Panc1 (cell line): Measurements from ENCODE around the gene ST3GAL4.

Experiments used
- POLR2AphosphoS5 ChIP-seq: IDR thresholded peaks from 2 replicates; pipeline ENCODE4 v1.6.1; 2012; ENCODE audit warnings: mild to moderate bottlenecking, low read depth, low read length, moderate library complexity
- SIN3A ChIP-seq: IDR thresholded peaks from 2 replicates; pipeline ENCODE4 v1.6.1; 2012; ENCODE audit warnings: low read depth, mild to moderate bottlenecking, low read length, moderate library complexity, borderline replicate concordance; ENCODE audit not compliant: insufficient read depth
- TCF7L2 ChIP-seq: IDR thresholded peaks from 2 replicates; pipeline ENCODE4 v1.6.1; 2011; ENCODE audit warnings: mild to moderate bottlenecking, low read depth, low read length, inconsistent platforms
- TF ChIP-seq, protein P1 (sequence below): fragments of 450-650 bp; IDR thresholded peaks from 2 replicates; pipeline ENCODE4 v1.5.1; 2017; ENCODE audit warnings: mild to moderate bottlenecking

DNA sequence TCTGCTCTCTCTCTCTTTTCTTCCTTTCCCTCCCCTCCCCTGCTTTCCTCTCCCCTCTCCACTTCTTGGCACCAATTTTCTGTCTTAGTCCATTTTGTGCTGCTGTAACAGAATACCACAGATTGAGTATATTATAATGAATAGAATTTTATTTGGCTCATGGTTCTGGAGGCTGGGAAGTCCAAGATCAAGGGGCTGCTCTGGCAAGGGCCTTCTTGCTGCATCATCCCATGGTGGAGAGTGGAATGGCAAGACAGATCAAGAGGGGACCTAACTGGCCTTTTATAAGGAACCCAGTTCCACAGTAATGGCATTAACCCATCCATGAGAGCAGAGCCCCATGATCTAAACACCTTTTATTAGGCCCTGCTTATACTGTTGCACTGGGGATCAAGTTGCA, 44.5 kb downstream of the ST3GAL4 start:
- TF ChIP-seq SIN3A (no peak), POLR2AphosphoS5 (no peak), TCF7L2 (no peak)
- TF ChIP-seq, protein P1, sequence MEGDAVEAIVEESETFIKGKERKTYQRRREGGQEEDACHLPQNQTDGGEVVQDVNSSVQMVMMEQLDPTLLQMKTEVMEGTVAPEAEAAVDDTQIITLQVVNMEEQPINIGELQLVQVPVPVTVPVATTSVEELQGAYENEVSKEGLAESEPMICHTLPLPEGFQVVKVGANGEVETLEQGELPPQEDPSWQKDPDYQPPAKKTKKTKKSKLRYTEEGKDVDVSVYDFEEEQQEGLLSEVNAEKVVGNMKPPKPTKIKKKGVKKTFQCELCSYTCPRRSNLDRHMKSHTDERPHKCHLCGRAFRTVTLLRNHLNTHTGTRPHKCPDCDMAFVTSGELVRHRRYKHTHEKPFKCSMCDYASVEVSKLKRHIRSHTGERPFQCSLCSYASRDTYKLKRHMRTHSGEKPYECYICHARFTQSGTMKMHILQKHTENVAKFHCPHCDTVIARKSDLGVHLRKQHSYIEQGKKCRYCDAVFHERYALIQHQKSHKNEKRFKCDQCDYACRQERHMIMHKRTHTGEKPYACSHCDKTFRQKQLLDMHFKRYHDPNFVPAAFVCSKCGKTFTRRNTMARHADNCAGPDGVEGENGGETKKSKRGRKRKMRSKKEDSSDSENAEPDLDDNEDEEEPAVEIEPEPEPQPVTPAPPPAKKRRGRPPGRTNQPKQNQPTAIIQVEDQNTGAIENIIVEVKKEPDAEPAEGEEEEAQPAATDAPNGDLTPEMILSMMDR = no peak
